ENCODE measurements around the gene EFNA3. TPM values are rescaled to one million over a fixed set of nuclear protein-coding genes. Genes with fewer than 3 reads are reported as not detected.

Gene EFNA3
- total and polyA plus RNA-seq, 2 donors (not counting 3 experiments of a cell fraction or from before 2014, with no cell fraction given): 2.2 to 2.5 TPM

DNA sequence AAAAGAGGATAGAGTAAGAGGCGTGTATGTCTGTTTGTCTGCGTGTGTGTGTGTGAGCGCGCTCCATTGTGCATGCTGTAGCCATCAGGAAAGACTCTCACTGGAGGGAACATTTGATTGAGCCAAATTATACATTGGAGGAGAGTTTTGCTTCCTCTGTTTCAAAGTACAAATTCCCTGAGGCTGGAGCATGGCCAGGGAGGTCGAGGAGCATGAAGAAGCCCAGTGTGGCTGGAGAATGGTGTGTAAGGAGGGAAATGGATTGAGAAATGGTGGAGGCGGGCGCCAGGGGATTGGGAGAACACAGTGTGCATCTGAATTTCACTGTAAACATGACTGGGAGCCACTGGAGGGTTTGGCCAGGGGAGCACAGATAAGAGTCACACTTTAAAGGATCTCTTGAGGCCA lies 27.0 kb downstream of the EFNA3 start:
- Histone ChIP-seq H3K27me3 (ENCODE audit: control insufficient read depth in 2 of 2, insufficient read depth in 2 of 2, low read length in 2 of 2) (peaks cover 6 to 9% of the 10 kb centered on the region in 2 experiments), H2AFZ (ENCODE audit: low read depth, low read length) (no peak overlapping the region), H3K36me3 (ENCODE audit: control insufficient read depth in 2 of 2, extremely low read depth in 1 of 2, insufficient read depth in 2 of 2, low read length in 2 of 2) (no peaks in the 10 kb centered on the region), H3K9me3 (replicated peaks; ENCODE audit: control insufficient read depth, insufficient read depth, low read length) (no peaks in the 10 kb centered on the region), H3K27ac (ENCODE audit: insufficient read depth, low read depth, low read length) (no peak overlapping the region), H3K4me1 (ENCODE audit: control insufficient read depth, extremely low read depth, insufficient read depth, low read length) (peaks cover 3% of the 10 kb centered on the region), H3K79me2 (ENCODE audit: control insufficient read depth, insufficient read depth, low read length) (no peaks in the 10 kb centered on the region), H3K9ac (replicated peaks; ENCODE audit: extremely low read depth, insufficient read depth, low read length) (no peak overlapping the region), H3K4me2 (ENCODE audit: insufficient read depth, low read length) (no peak overlapping the region), H3K4me3 (replicated peaks in 1 of 3; ENCODE audit: insufficient read depth in 1 of 3, low read depth in 1 of 3, low read length in 3 of 3) (no peak overlapping the region), H4K20me1 (replicated peaks; ENCODE audit: control insufficient read depth, extremely low read depth, insufficient read depth, low read length) (no peaks in the 10 kb centered on the region), H3K9me1 (replicated peaks; ENCODE audit: control insufficient read depth, extremely low read depth, insufficient read depth, low read length) (no peaks in the 10 kb centered on the region)
- BruUV-seq (replicated peaks): no TSS peak
- dilution Hi-C loops (cut with MboI; ENCODE audit: extremely low pct_ligation_motif_present, low sequenced_read_pairs): no loop called here
- FAIRE-seq (no peak), DNase-seq (ENCODE audit: low read depth, low spot score) (peak; percentile 88)
- no peak for TF ChIP-seq JUN (IDR thresholded peaks at IDR 0.05; ENCODE audit: borderline replicate concordance, insufficient read depth, insufficient read length, low read depth)
- no peak for TF ChIP-seq POLR2AphosphoS5 (IDR thresholded peaks at IDR 0.05; ENCODE audit: insufficient read depth, low read depth, low read length)
- TF ChIP-seq GATA2 (IDR thresholded peaks at IDR 0.05; ENCODE audit: insufficient read depth, insufficient read length, low read depth, low read length): no peak
- TF ChIP-seq, protein P1, sequence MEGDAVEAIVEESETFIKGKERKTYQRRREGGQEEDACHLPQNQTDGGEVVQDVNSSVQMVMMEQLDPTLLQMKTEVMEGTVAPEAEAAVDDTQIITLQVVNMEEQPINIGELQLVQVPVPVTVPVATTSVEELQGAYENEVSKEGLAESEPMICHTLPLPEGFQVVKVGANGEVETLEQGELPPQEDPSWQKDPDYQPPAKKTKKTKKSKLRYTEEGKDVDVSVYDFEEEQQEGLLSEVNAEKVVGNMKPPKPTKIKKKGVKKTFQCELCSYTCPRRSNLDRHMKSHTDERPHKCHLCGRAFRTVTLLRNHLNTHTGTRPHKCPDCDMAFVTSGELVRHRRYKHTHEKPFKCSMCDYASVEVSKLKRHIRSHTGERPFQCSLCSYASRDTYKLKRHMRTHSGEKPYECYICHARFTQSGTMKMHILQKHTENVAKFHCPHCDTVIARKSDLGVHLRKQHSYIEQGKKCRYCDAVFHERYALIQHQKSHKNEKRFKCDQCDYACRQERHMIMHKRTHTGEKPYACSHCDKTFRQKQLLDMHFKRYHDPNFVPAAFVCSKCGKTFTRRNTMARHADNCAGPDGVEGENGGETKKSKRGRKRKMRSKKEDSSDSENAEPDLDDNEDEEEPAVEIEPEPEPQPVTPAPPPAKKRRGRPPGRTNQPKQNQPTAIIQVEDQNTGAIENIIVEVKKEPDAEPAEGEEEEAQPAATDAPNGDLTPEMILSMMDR (IDR thresholded peaks at IDR 0.05; ENCODE audit: extremely low read depth in 1 of 2, insufficient read depth in 1 of 2, low read depth in 1 of 2, low read length in 2 of 2): no peak
- no peak for TF ChIP-seq EZH2 (IDR thresholded peaks at IDR 0.05; ENCODE audit: borderline replicate concordance, low read depth, low read length, severe bottlenecking)
- no peak for TF ChIP-seq FOS (IDR thresholded peaks at IDR 0.05; ENCODE audit: borderline replicate concordance, insufficient read depth, low read length)
- no peak for TF ChIP-seq MYC (IDR thresholded peaks at IDR 0.05; ENCODE audit: low read depth, low read length)
- intact Hi-C loops (cut with micrococcal nuclease): no loop called here
- ChIA-PET POLR2A (no interaction called here), CTCF (interaction anchor here (5.9 kb wide), 1 partner anchor 61 kb away, joined by 37 read pairs; no protein-coding TSS in a partner anchor)

Data from endothelial cell of umbilical vein (primary cell).